Lower leg skin (tissue), 3 donors: Measurements from ENCODE around the gene CCDC181.

Source experiments
- CTCF ChIP-seq, 3 donors: fragments of 450-650 bp; IDR thresholded peaks; one replicate each; pipeline ENCODE4 v1.5.1; 2016; ENCODE audit warnings: antibody characterized with exemption in 3 of 3, mild to moderate bottlenecking in 3 of 3, moderate library complexity in 2 of 3
- POLR2A ChIP-seq, 2 donors: fragments of 450-650 bp; IDR thresholded peaks; one replicate each; pipeline ENCODE4 v1.6.1; 2016 to 2017; ENCODE audit warnings: antibody characterized with exemption in 2 of 2, mild to moderate bottlenecking in 1 of 2, moderate library complexity in 1 of 2

GRCh38 chr1:169460191-169460833 is 33.0 kb upstream of the CCDC181 start:
- TF ChIP-seq POLR2A (IDR thresholded peaks at IDR 0.05) (no peak), CTCF (IDR thresholded peaks at IDR 0.05) (no peak)
